Measurements from ENCODE around the gene TEAD4. TPM values are rescaled to one million over a fixed set of nuclear protein-coding genes. Genes with fewer than 3 reads are reported as not detected.

TEAD4 gene
- total RNA-seq, 1 donor from 2014 or later = 8.8 TPM

DNA sequence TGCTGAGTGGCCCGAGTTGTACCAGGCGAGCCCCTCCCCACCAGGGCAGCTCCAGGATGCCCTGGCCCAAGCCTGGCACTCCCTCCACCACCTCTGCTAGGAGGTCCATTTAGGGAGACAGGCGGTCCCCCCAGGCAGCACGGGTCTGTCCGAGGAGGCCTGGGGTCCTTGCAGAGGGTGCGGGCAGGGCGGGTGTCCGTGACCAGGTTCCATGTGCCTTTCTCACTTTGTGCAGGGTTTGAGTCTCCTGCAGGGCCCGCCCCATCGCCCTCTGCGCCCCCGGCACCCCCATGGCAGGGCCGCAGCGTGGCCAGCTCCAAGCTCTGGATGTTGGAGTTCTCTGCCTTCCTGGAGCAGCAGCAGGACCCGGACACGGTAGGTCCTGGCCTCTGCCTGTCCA, 61.2 kb downstream of the TEAD4 start:
- Mint-ChIP-seq H3K27ac (no peak overlapping the region), H3K9me3 (no peaks in the 10 kb centered on the region), H3K4me3 (no peak overlapping the region), H3K4me1 (no peaks in the 10 kb centered on the region), H3K27me3 (ENCODE audit: insufficient read depth, low read depth) (peaks cover 4% of the 10 kb centered on the region), H3K36me3 (peaks cover 9% of the 10 kb centered on the region)
- Histone ChIP-seq H3K9me3 (ENCODE audit: low read depth) (no peaks in the 10 kb centered on the region), H3K9ac (no peak overlapping the region), H3K27me3 (no peaks in the 10 kb centered on the region), H3K4me3 (no peak overlapping the region), H3K36me3 (no peaks in the 10 kb centered on the region), H3F3A (ENCODE audit: low read depth) (no peaks in the 10 kb centered on the region), H2AFZ (replicated peaks) (no peak overlapping the region), H3K4me1 (no peaks in the 10 kb centered on the region), H3K79me2 (ENCODE audit: low read depth) (no peaks in the 10 kb centered on the region), H3K27ac (no peak overlapping the region), H4K20me1 (ENCODE audit: low read depth) (no peaks in the 10 kb centered on the region), H3K4me2 (no peak overlapping the region)
- TF ChIP-seq, protein P1, sequence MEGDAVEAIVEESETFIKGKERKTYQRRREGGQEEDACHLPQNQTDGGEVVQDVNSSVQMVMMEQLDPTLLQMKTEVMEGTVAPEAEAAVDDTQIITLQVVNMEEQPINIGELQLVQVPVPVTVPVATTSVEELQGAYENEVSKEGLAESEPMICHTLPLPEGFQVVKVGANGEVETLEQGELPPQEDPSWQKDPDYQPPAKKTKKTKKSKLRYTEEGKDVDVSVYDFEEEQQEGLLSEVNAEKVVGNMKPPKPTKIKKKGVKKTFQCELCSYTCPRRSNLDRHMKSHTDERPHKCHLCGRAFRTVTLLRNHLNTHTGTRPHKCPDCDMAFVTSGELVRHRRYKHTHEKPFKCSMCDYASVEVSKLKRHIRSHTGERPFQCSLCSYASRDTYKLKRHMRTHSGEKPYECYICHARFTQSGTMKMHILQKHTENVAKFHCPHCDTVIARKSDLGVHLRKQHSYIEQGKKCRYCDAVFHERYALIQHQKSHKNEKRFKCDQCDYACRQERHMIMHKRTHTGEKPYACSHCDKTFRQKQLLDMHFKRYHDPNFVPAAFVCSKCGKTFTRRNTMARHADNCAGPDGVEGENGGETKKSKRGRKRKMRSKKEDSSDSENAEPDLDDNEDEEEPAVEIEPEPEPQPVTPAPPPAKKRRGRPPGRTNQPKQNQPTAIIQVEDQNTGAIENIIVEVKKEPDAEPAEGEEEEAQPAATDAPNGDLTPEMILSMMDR (IDR thresholded peaks at IDR 0.05) = no peak
- DNase-seq (ENCODE audit: low spot score) = no peak

DNA sequence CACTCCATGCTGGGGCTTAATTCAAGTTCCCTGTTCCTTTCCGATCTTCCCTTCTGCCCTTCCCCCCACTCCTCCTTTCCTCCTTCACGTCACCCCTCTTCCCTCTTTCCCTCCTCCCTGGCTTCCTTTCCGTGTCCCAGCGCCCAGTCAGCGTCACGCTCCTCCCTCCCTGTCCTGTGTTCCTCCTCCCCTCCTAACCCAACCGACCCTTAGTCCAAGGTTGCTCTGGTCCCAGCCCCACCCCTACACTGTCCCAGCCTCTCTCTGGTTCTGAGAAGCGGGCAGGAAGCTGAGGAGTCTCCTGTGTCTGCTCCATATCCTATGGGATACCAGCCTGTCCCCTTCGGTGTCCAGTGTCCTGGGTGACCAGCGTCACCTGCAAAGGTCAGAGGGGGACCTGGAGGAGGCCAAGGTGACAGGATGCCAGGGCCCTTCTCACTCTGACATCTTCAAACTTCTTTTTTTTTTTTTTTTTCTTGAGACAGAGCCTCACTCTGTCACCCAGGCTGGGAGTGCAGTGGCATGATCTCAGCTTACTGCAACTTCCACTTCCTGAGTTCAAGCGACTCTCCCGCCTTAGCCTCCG, 61.7 kb downstream of the TEAD4 start:
- no peak overlapping the region for H3K4me3 Mint-ChIP-seq
- Histone ChIP-seq H3K4me3 (no peak overlapping the region), H2AFZ (replicated peaks) (no peak overlapping the region), H3F3A (ENCODE audit: low read depth) (no peaks in the 10 kb centered on the region), H3K27ac (no peak overlapping the region), H3K4me2 (no peak overlapping the region), H3K9me3 (ENCODE audit: low read depth) (no peaks in the 10 kb centered on the region), H3K79me2 (ENCODE audit: low read depth) (no peaks in the 10 kb centered on the region), H3K4me1 (no peaks in the 10 kb centered on the region), H3K9ac (no peak overlapping the region), H4K20me1 (ENCODE audit: low read depth) (no peaks in the 10 kb centered on the region), H3K36me3 (no peaks in the 10 kb centered on the region), H3K27me3 (no peaks in the 10 kb centered on the region)
- H3K27ac Mint-ChIP-seq = no peak overlapping the region
- H3K27me3 Mint-ChIP-seq (ENCODE audit: insufficient read depth, low read depth) = peaks cover 4% of the 10 kb centered on the region
- no peak for DNase-seq (ENCODE audit: low spot score)
- H3K36me3 Mint-ChIP-seq = peaks cover 9% of the 10 kb centered on the region
- TF ChIP-seq, protein P1 (IDR thresholded peaks at IDR 0.05) = no peak
- TF ChIP-seq EZH2phosphoT487 (IDR thresholded peaks at IDR 0.05) = no peak
- TF ChIP-seq EZH2 (IDR thresholded peaks at IDR 0.05) = no peak
- no peaks in the 10 kb centered on the region for H3K4me1 Mint-ChIP-seq
- H3K9me3 Mint-ChIP-seq = no peaks in the 10 kb centered on the region

GRCh38 chr12:3022411-3022810, 63.2 kb downstream of the TEAD4 start:
- no peak overlapping the region for H3K4me3 ChIP-seq
- H3K9me3 Mint-ChIP-seq = no peaks in the 10 kb centered on the region

More at GRCh38 chr12:3022411-3022810, 63.2 kb downstream of the TEAD4 start:
- peaks cover 2% of the 10 kb centered on the region for H3K27me3 Mint-ChIP-seq (ENCODE audit: insufficient read depth, low read depth)
- no peak overlapping the region for H3K27ac Mint-ChIP-seq
- H3K9ac ChIP-seq = no peak overlapping the region
- H3K4me1 Mint-ChIP-seq = no peaks in the 10 kb centered on the region
- no peaks in the 10 kb centered on the region for H3K4me1 ChIP-seq
- no peaks in the 10 kb centered on the region for H3K27me3 ChIP-seq
- H3F3A ChIP-seq (ENCODE audit: low read depth) = no peaks in the 10 kb centered on the region
- no peak for DNase-seq (ENCODE audit: low spot score)
- H3K36me3 ChIP-seq = no peaks in the 10 kb centered on the region
- no peak for TF ChIP-seq EZH2phosphoT487 (IDR thresholded peaks at IDR 0.05)
- no peak for TF ChIP-seq EZH2 (IDR thresholded peaks at IDR 0.05)
- TF ChIP-seq, protein P1 (IDR thresholded peaks at IDR 0.05) = no peak
- H3K9me3 ChIP-seq (ENCODE audit: low read depth) = no peaks in the 10 kb centered on the region
- no peak overlapping the region for H3K4me2 ChIP-seq
- H3K36me3 Mint-ChIP-seq = peaks cover 9% of the 10 kb centered on the region
- no peak overlapping the region for H3K4me3 Mint-ChIP-seq
- no peak overlapping the region for H3K27ac ChIP-seq
- no peaks in the 10 kb centered on the region for H4K20me1 ChIP-seq (ENCODE audit: low read depth)
- H2AFZ ChIP-seq (replicated peaks) = no peak overlapping the region
- no peaks in the 10 kb centered on the region for H3K79me2 ChIP-seq (ENCODE audit: low read depth)

All from neural progenitor cell (in vitro differentiated cells).